ENCODE data around the gene KIF1A.

Gene KIF1A

DNA sequence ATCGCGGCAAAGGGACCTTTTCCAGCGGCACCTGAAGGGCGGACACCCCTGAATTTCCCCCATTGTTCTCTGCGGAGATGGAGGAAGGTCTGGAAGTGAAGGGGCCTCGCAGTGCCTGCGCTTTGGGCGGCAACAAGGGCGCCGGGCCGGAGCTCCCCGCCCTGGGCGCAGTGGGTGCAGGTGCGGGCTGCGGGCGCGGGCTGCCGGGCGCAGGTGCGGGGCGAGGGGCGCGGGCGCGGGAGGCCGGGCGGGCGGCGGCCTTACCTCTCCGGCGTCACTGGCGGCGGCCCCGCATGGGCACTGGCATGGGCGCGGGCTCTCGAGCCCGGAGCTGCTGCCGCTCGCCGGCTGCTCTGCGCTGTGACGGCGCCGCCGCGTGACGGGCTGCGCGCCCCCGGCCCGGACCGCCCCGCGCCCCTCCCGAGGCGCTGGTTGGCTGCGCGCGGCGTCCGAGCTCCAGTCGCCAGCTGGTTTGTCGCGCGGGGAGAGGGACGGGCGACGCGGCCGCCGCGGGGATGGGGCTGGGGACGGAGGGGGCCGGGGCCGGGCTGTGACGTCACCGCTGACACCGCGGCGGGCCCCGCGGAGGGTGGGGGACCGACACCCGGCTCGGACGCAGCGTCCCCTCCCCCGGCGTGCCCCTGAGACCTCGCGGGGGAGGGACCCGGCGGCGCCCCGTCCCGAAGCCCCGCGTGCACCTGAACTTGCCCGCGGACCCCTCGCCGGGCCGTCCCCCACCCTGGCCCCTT, at the start of gene KIF1A:
KIF1A (minus strand) TSS at position 362 of the 749 bp plus-strand sequence. CDS start 22,467 bp downstream, outside the sequence.
- no peak for DNase-seq (ENCODE audit: low read depth)

DNA sequence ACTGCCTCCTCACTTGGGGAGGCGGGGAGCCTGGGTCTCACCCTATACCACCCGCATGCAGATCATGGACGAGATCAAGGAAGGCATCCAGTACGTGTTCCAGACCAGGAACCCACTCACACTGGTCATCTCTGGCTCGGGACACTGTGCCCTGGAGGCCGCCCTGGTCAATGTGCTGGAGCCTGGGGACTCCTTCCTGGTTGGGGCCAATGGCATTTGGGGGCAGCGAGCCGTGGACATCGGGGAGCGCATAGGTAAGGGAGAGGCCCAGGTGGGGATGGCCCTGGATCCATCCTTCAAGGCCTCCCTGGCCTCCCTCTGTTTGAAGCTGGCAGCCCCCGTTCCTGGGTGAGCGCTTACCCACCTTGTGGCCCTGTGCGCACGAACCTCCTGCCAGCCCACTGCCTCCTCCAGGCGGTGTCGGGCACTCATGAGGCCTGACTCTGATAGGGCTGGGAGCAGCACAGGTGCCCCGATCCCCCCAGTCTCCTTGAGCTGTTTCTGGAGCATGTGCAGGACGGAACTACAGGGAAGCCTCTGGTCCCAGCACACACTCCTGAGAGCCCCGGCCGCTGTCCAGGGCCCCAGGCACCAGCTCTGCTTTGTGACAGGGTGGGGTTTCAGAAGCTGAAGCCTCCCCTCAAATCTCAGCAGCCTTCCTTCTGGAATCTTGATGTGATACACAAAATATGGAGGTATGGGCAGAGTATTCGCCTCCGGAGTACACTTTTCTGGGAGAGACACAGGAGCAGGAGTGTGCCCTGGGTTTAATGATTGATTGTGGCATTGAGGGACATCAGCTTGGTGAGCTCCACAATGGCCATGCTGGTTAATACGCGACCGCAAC, 49.3 kb upstream of the KIF1A start:
- DNase-seq (ENCODE audit: low read depth), result no peak

- no peak for DNase-seq (ENCODE audit: low read depth)
These were observed 48.5 kb upstream of the KIF1A start, which contains the start of gene AGXT for GRCh38 chr2:240868286-240869108. AGXT (plus strand) TSS chr2:240868824; CDS start chr2:240868866, 42 bp downstream.

DNA sequence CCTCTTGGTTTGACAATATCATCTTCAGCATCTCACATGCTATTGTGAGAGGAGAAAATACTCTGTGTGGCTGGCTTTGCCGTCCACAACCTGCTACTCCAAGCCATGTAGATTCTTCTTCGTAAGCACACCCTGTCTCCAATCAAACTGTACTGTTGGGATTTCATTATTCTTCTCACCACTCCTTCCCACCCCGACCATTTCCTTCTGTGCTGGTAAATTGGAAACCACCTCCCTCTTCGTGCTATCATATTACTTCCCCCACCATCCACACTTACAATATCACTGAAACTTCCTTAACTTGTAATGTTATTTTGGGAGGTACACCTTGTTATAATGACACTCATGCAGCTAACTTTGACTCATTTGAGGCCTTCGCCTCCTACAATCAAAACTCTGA, 45.4 kb upstream of the KIF1A start:
- no peak for DNase-seq (ENCODE audit: low read depth)

DNA sequence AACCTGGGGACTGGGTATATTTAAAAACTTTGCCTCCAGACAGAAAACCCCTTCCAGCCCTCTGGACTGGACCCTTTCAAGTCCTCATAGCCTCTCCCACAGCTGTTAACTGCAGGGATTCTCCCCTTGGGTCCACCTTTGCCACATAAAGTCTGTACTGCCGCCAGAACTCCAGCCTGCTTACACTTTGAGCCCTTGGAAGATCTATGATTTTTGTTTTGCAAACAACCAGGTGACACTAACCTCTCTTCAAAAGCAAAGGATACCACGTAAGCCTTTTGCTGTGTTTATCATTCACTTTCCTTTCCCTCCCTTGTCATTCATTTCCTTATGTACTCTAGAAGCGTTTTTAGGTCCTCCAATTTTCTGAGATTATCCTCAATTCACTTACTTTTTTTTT, 44.5 kb upstream of the KIF1A start:
- DNase-seq (ENCODE audit: low read depth), result no peak

- DNase-seq (ENCODE audit: low read depth), result no peak
These were observed 41.5 kb upstream of the KIF1A start for GRCh38 chr2:240861547-240861946.

GRCh38 chr2:240858871-240859270, 38.9 kb upstream of the KIF1A start:
- DNase-seq (ENCODE audit: low read depth), result no peak

DNA sequence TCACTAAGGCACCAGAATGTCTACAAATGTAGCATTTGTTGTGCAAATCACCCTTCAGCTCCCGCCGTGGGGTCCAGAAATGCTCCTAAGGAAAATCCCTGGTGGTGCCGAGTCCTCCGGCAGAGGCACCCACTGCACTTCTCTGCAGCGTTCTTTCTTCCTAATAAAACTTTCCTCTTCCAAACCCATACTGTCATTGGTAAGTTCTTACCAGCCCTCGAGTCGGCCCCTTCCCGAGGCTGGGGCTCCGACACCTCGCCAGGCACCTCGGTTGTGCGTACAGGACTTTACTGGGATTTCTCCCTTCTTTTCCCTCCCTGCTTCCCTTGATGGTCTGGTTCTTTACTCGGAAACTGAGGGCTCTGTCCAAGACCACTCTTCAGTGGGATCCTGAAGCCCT, 38.3 kb upstream of the KIF1A start:
- DNase-seq (ENCODE audit: low read depth), result no peak

DNA sequence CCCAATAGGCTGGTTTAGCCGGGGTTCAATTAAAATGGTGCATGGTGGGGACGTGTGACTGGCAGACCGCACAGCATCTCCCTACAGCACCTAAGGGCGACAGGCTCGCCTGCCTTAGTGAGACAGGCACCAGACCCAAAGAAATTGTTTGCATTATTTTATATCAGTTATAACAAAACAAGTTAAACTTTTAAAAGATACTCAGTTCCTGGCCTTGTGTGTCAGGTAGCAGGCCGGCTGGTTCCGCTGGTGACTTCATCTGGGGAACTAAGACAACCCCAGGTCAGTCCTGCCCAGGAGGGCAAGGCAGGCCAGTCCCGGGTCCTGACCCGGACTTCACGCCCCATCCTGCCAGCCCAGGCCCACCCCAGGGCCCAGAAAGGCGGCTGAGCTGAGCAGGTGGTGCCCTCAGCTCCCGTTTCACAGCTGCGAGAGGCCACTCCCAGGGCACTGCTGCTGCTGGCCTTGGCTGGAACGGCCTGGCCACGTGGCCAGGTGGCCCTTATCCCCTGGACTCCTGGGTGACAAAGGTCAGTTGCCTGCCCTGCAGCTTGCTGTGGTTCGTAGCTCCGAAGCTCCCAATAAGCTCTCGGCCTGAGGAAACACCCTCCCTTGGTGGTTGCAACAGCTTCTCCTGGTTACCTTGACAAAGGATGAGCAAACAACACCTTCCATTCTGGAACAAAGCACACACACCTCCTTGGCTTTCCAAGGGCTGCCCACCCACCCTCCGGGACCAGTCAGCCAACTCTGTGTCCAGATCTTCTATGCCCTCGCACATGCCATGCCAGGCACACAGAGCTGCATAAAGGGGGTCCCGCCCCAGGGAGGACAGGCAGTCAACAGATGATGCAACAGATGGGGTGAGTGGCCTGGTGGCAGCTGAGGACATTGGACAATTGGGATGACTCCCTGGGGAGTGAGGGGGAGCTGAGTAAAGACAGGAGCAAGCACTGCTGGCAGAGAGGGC, 37.3 kb upstream of the KIF1A start:
- no peak for DNase-seq (ENCODE audit: low read depth)

- no peak for DNase-seq (ENCODE audit: low read depth)
These were observed 36.3 kb upstream of the KIF1A start for GRCh38 chr2:240856151-240856980.

DNA sequence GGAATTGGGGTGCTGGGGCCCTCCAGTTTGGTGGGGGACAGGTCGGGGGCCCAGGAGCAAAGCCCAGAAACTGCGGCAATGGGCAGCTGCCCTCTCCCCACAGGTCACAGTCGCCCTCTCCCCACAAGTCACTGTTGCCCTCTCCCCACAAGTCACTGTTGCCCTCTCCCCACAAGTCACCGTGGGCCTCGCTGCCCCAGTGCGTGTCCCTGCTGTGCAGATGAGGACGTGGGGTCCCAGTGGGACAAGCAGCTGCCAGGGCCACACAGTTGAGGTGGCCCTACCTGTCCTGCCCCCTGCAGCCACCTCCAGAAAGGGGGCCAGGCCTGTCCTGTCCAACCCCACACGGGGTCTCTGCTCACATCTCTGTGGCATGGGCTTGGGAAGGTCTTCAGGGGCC, 35.7 kb upstream of the KIF1A start:
- no peak for DNase-seq (ENCODE audit: low read depth)

- DNase-seq (ENCODE audit: low read depth), result no peak
These were observed 32.8 kb upstream of the KIF1A start for GRCh38 chr2:240852671-240853314.

DNA sequence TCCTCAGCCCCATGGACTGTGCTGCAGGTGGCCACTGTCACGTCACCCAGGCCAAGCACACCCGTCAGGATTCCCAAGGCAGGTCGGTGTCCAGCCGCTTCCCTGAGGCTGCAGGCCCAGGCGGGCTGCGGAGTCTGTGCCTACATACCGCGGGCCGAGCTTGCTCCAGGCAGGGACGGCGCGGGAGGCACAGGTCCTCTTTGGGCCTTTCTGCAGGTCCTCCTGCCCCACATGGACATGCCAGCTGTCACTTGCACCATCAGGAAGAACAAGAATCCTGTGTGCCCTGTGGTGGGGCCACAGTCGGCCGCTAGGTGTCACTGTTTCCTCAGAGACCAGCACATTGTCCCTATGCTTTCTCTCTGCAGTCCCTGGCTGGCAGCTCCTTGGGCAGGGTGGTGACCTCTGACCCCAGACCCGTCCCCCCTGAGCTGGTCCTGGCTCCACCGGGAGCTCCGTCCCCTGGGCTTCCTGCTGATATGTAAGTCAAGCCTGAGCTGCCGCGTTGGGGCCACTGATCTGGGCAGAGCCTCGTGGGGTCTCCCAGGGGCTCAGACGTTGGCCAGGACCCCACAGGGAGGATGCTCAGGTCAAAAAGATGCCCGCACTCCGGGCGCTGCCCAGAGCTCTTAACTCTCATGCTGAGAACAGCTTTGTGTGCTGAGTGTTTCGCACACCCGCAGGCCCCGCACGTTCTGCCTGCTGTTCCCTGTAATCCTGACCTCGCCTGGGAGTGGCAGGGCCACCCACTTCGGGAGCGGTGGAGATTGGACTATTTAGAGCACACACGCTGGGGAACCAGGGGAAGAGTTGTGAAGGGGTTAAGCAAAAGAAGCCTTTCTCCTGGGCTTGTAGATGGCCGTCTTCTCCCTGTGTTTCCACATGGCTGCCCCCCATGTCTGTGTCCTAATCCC, 31.3 kb upstream of the KIF1A start:
- peak; percentile 35 for DNase-seq (ENCODE audit: low read depth)

- DNase-seq (ENCODE audit: low read depth), result no peak
These were observed 30.7 kb upstream of the KIF1A start for GRCh38 chr2:240850756-240851077.

GRCh38 chr2:240850026-240850425, 30.0 kb upstream of the KIF1A start:
- no peak for DNase-seq (ENCODE audit: low read depth)

DNA sequence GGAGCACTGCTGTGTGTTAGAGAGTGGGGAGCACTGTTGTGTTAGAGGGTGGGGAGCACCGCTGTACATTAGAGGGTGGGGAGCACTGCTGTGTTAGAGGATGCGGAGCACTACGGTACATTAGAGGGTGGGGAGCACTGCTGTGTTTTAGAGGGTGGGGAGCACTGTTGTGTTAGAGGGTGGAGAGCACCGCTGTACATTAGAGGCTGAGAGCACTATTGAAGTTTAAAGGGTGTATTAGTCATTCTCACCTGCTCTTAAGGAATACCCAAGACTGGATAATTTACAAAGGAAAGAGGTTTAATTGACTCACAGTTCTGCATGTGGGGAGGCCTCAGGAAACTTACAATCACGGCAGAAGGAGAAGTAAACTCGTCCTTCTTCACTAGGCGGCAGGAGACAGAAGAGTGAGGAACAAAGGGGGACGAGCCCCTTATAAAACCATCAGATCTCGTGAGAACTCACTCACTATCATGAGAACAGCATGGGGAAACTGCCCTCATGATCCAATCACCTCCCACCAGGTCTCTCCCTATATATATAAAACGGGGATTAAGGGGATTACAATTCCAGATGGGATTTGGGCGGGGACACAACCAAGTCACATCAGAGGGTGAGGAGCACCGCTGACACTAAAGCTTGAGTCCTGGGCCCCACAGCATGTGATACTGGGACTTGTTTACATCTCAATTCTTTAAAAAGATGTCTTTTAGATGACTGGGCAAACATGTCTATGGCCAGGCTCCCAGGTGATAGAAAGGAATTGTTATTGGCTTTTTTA, 29.1 kb upstream of the KIF1A start:
- DNase-seq (ENCODE audit: low read depth), result no peak

GRCh38 chr2:240847817-240848216, 27.8 kb upstream of the KIF1A start:
- no peak for DNase-seq (ENCODE audit: low read depth)

All from non-pigmented ciliary epithelial cell (primary cell).